Esophagus (tissue), 2 donors: Measurements from ENCODE around the gene ANTXRL. TPM values are rescaled to one million over a fixed set of nuclear protein-coding genes. Genes with fewer than 3 reads are reported as not detected.
"Not testable (repeated sequence)": the region's sequence is repeated elsewhere in the genome, so short reads cannot be mapped to it uniquely, and the experiment has no call there.

ENCODE experiments used
- H3K27ac ChIP-seq, 2 donors: one replicate each; pipeline ENCODE4 v1.5.1; 2013; ENCODE audit warnings: low read depth in 2 of 2, mild to moderate bottlenecking in 2 of 2, inconsistent platforms in 1 of 2, low read length in 1 of 2, moderate library complexity in 1 of 2
- H3K27me3 ChIP-seq, 2 donors: one replicate each; pipeline ENCODE4 v1.6.1; 2013; ENCODE audit warnings: low read length in 2 of 2, control low read depth in 1 of 2, mild to moderate bottlenecking in 1 of 2; ENCODE audit not compliant: insufficient read depth in 2 of 2, control insufficient read depth in 1 of 2
- H3K36me3 ChIP-seq, 2 donors: one replicate each; pipeline ENCODE4 v1.6.1; 2013; ENCODE audit warnings: low read length in 1 of 2; ENCODE audit not compliant: control insufficient read depth in 2 of 2, insufficient read depth in 2 of 2
- H3K4me1 ChIP-seq, 2 donors: one replicate each; pipeline ENCODE4 v1.6.1; 2013; ENCODE audit warnings: low read length in 1 of 2; ENCODE audit not compliant: control insufficient read depth in 2 of 2, insufficient read depth in 2 of 2
- H3K4me3 ChIP-seq, 2 donors: one replicate each; pipeline ENCODE4 v1.5.1; 2013; ENCODE audit warnings: low read length in 2 of 2, mild to moderate bottlenecking in 2 of 2, low read depth in 1 of 2, moderate library complexity in 1 of 2
- H3K9me3 ChIP-seq, 2 donors: one replicate each; pipeline ENCODE4 v1.6.1; 2013; ENCODE audit warnings: mild to moderate bottlenecking in 2 of 2, low read depth in 1 of 2, low read length in 1 of 2, moderate library complexity in 1 of 2; ENCODE audit not compliant: control insufficient read depth in 2 of 2, insufficient read depth in 1 of 2
- WGBS, 2 donors: extraction: QIAGEN DNeasy Blood & Tissue Kit; methylation state at CpG; one replicate each; pipeline ENCODE4 v1.1.7; 2013; 5-methylcytosine and 5-hydroxymethylcytosine counted together
- polyA plus RNA-seq, 2 donors: library from polyadenylated mRNA; stranded (reverse); fragments of 200-250 nt; gene quantifications; one replicate each; pipeline ENCODE4 v1.2.3, GENCODE V29; 2013
- donor health status: healthy with polysubstance abuse.
- donor health status: Bipolar disorder and iron deficiency.

ANTXRL gene
- polyA plus RNA-seq, 2 donors: 0.12 TPM; not detected in 1

DNA sequence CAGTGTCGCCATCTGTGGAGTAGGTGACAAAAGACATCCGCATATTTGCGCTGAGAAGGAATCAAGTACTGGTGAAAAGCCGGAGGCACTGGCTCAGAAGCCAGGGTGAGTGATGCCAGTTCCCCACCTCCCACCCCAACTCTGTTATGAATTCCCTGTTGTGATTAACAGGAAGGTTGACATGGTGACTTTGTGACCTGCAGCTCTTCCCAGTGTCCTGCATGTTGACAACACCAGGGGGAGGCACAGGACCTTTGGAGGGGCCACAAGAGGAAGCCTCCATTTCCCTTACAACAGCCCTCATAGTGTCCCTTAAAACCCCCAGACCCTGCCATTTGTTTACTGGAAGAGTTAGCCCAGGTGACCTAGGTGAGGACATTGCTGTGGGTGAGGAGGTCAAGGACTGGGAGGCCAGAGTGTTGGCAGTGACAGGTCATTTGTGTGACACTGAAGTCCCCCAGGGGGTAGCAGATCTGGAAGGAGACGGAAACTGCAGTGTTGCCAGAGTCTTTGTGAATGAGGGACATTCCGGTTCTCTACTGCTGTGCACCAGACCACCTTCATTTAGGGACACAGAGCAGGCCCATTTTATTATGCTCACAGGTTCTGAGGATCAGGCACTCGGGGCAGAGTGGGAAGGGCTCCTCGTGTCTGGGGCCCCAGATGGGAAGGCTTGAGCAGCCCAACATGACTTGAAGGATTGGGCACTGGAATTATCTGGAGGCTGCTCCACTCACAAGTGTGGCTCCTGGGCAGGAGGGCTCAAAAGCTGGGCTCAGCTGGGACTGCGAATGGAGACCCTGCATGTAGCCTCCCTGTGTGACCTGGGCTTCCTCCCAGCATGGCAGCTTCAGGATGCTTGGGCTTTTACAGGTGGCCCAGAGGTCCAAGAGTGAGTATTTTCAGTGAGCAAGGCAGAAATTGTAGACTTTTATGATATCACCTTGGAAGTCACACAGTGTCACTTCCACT, 13.0 kb upstream of the ANTXRL start:
- 83 to 86% methylated on average over 9 of the region's 9 CpGs for WGBS, 2 donors
- Histone ChIP-seq H3K36me3 (no peaks in the 10 kb centered on the region), H3K4me1 (no peaks in the 10 kb centered on the region), H3K27ac (no peak overlapping the region), H3K9me3 (no peaks in the 10 kb centered on the region), H3K27me3 (no peaks in the 10 kb centered on the region), H3K4me3 (no peak overlapping the region)

GRCh38 chr10:46277840-46278239, 9.0 kb upstream of the ANTXRL start:
- WGBS, 2 donors: 70 to 84% methylated on average over 2 of the region's 2 CpGs
- Histone ChIP-seq H3K36me3 (no peaks in the 10 kb centered on the region), H3K27me3 (no peaks in the 10 kb centered on the region), H3K27ac (no peak overlapping the region), H3K9me3 (no peaks in the 10 kb centered on the region), H3K4me3 (no peak overlapping the region), H3K4me1 (no peaks in the 10 kb centered on the region)

DNA sequence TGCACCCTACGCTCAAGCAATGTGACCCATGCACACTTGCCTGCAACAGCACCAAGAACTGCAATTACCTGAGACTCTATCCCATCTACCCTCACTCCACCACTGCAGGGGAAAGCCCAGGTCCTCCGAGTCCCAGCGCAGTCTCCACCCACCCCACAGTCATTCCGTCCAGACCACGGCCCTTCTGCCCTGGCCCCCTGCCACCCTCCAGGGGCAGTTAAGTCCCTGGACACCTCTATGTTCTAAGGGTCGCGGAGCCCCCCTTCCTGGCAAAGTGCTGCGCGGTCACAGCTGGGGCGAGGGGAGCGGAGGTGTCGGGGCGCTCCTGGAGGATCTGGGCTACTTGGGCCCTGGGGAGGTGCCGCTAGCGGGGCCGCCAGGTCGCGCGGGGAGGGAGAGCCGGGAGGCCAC, 4.4 kb upstream of the ANTXRL start:
- not testable (repeated sequence) for H3K9me3 ChIP-seq, H3K4me1 ChIP-seq, H3K36me3 ChIP-seq, H3K27ac ChIP-seq, H3K27me3 ChIP-seq
- peak overlapping the region; percentile 38 to 58 for H3K4me3 ChIP-seq
- 2 to 7% methylated on average over 17 to 20 of the region's 20 CpGs for WGBS, 2 donors

DNA sequence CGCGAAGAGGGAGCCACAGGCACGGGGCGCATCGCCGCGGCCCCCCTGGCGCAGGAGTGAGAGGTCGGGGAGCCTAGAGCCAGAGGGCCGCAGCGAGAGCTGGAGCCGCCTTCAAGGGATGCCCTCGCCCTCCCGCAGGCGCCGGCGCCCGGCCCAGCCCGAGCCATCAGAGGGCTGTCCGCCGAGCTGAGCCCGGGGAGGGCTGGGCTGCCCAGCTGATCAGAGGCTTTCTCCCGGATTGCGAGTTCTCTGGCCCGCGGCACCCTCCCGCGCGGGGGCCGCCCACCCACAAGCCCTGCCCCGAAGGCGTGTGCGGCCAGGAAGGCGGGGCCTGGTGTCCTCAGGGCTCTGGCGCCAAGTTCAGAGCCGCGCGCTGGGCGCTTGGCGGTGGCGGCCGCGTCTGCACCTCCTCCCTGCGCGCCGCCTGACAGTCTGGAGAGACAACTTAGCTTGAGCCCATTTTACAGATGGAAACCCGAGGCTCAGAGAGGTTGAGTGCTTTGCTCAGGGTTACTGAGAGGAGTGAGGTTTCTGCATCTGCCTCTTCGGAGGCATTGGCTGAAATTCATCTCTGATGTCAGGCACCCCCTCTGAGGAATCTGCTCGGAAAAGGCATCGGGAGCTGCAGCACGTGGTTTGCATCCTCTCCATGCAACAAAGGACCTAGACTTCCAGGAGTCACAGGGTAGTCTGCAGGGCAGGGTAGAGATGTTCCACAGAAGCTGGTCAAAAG, 3.8 kb upstream of the ANTXRL start:
- Histone ChIP-seq H3K9me3 (no peaks in the 10 kb centered on the region), H3K4me1 (no peaks in the 10 kb centered on the region), H3K36me3 (no peaks in the 10 kb centered on the region), H3K27me3 (no peaks in the 10 kb centered on the region), H3K27ac (no peak overlapping the region), H3K4me3 (peak overlapping the region; percentile 38 to 58)
- WGBS, 2 donors: 10 to 15% methylated on average over 30 to 47 of the region's 51 CpGs

GRCh38 chr10:46283580-46284285, 3.1 kb upstream of the ANTXRL start:
- Histone ChIP-seq H3K27ac (no peak overlapping the region), H3K9me3 (no peaks in the 10 kb centered on the region), H3K36me3 (no peaks in the 10 kb centered on the region), H3K27me3 (no peaks in the 10 kb centered on the region), H3K4me1 (no peaks in the 10 kb centered on the region), H3K4me3 (no peak overlapping the region)
- 50 to 54% methylated on average over 6 of the region's 6 CpGs for WGBS, 2 donors

- WGBS, 2 donors: 1% methylated on average over 68 to 82 of the region's 82 CpGs
- Histone ChIP-seq H3K27me3 (no peaks in the 10 kb centered on the region), H3K36me3 (no peaks in the 10 kb centered on the region), H3K4me3 (peak overlapping the region; percentile 70 to 74), H3K27ac (peak overlapping the region; percentile 84), H3K9me3 (no peaks in the 10 kb centered on the region), H3K4me1 (no peaks in the 10 kb centered on the region)
Observed at GRCh38 chr10:46284286-46285229, 2.2 kb upstream of the ANTXRL start.

- no peaks in the 10 kb centered on the region for H3K36me3 ChIP-seq
- no peak overlapping the region for H3K4me3 ChIP-seq
- H3K4me1 ChIP-seq: no peaks in the 10 kb centered on the region
- no peak overlapping the region for H3K27ac ChIP-seq
- 41 to 49% methylated on average over 3 of the region's 3 CpGs for WGBS, 2 donors
- no peaks in the 10 kb centered on the region for H3K27me3 ChIP-seq
- no peaks in the 10 kb centered on the region for H3K9me3 ChIP-seq
Observed at GRCh38 chr10:46285300-46285699, 1.5 kb upstream of the ANTXRL start.

- Histone ChIP-seq H3K36me3 (no peaks in the 10 kb centered on the region), H3K4me3 (no peak overlapping the region), H3K9me3 (no peaks in the 10 kb centered on the region), H3K4me1 (no peaks in the 10 kb centered on the region), H3K27me3 (no peaks in the 10 kb centered on the region), H3K27ac (no peak overlapping the region)
- 90% methylated on average over 5 of the region's 5 CpGs for WGBS, 2 donors
Observed at GRCh38 chr10:46285966-46286620, 704 bp upstream of the ANTXRL start.
